MM.1S (cell line): Measurements from ENCODE around the gene CACNB4.

Experiments
- DNase-seq: peaks from one replicate; pipeline ENCODE4 v3.0.0-alpha.2; 2015
- H2AFZ ChIP-seq: fragments of 300-600 bp; sonication (generic); 2 replicates; pipeline ENCODE4 v1.6.0; 2016; ENCODE audit warnings: antibody characterized with exemption, low read length
- H3F3A ChIP-seq: fragments of 300-600 bp; sonication (generic); 2 replicates; pipeline ENCODE4 v1.6.1; 2016; ENCODE audit warnings: mild to moderate bottlenecking, antibody characterized with exemption, low read length, moderate library complexity, mixed read lengths; ENCODE audit not compliant: insufficient read depth
- H3K27ac ChIP-seq: fragments of 300-600 bp; sonication (generic); 2 replicates; pipeline ENCODE4 v1.5.1; 2016; ENCODE audit warnings: mild to moderate bottlenecking, low read length
- H3K27me3 ChIP-seq: fragments of 300-600 bp; sonication (generic); replicated peaks from 2 replicates; pipeline ENCODE4 v1.6.0; 2016; ENCODE audit warnings: low read length; ENCODE audit not compliant: insufficient read depth
- H3K36me3 ChIP-seq: fragments of 300-600 bp; sonication (generic); replicated peaks from 2 replicates; pipeline ENCODE4 v1.6.1; 2016; ENCODE audit warnings: mild to moderate bottlenecking, low read length, mixed read lengths; ENCODE audit not compliant: insufficient read depth
- H3K4me1 ChIP-seq: fragments of 300-600 bp; sonication (generic); 2 replicates; pipeline ENCODE4 v1.6.1; 2016; ENCODE audit warnings: low read length, mixed read lengths
- H3K4me2 ChIP-seq: fragments of 300-600 bp; sonication (generic); 2 replicates; pipeline ENCODE4 v1.6.0; 2016; ENCODE audit warnings: low read depth, low read length
- H3K4me3 ChIP-seq: fragments of 300-600 bp; sonication (generic); 2 replicates; pipeline ENCODE4 v1.5.1; 2016; ENCODE audit warnings: low read length, mixed read lengths
- H3K79me2 ChIP-seq: fragments of 300-600 bp; sonication (generic); 2 replicates; pipeline ENCODE4 v1.6.1; 2016; ENCODE audit warnings: mixed run types, low read length, mixed read lengths
- H3K9ac ChIP-seq: fragments of 300-600 bp; sonication (generic); 2 replicates; pipeline ENCODE4 v1.6.1; 2016; ENCODE audit warnings: low read length, mixed read lengths
- H3K9me2 ChIP-seq: fragments of 300-600 bp; sonication (generic); replicated peaks from 2 replicates; pipeline ENCODE4 v1.6.1; 2016; ENCODE audit warnings: mild to moderate bottlenecking, low read length, mixed read lengths; ENCODE audit not compliant: insufficient read depth
- H3K9me3 ChIP-seq: fragments of 300-600 bp; sonication (generic); replicated peaks from 2 replicates; pipeline ENCODE4 v1.6.1; 2016; ENCODE audit warnings: mild to moderate bottlenecking, low read length, mixed read lengths; ENCODE audit not compliant: insufficient read depth
- H4K20me1 ChIP-seq: fragments of 300-600 bp; sonication (generic); 2 replicates; pipeline ENCODE4 v1.6.1; 2016; ENCODE audit warnings: mild to moderate bottlenecking, low read length, moderate library complexity, mixed read lengths; ENCODE audit not compliant: insufficient read depth
- CTCF ChIP-seq: fragments of 300-600 bp; sonication (generic); IDR thresholded peaks from 2 replicates; pipeline ENCODE4 v1.5.1; 2016; ENCODE audit warnings: antibody characterized with exemption, low read length, mixed read lengths
- EZH2 ChIP-seq: fragments of 300-600 bp; sonication (generic); optimal IDR thresholded peaks from 2 replicates; pipeline ENCODE3; 2017; ENCODE audit warnings: low read depth, mild to moderate bottlenecking, antibody characterized with exemption, low read length, mixed read lengths
- EZH2phosphoT487 ChIP-seq: fragments of 300-600 bp; sonication (generic); IDR thresholded peaks from 2 replicates; pipeline ENCODE4 v1.6.1; 2018; ENCODE audit warnings: antibody characterized with exemption, low read length

Gene CACNB4

GRCh38 chr2:151842830-151843690 lies 255.8 kb downstream of the CACNB4 start:
- Histone ChIP-seq H3K9me2 (no peaks in the 10 kb centered on the region), H2AFZ (peak overlapping the region; percentile 45), H3K4me2 (peak overlapping the region; percentile 51), H3F3A (peaks cover 25% of the 10 kb centered on the region), H3K9ac (peak overlapping the region; percentile 23), H3K27me3 (no peaks in the 10 kb centered on the region), H3K36me3 (no peaks in the 10 kb centered on the region), H3K79me2 (no peaks in the 10 kb centered on the region), H3K4me1 (peaks cover 50% of the 10 kb centered on the region), H4K20me1 (no peaks in the 10 kb centered on the region), H3K9me3 (no peaks in the 10 kb centered on the region), H3K4me3 (peak overlapping the region; percentile 16; the same call in 1 of the 2 replicates), H3K27ac (peak overlapping the region; percentile 67)
- DNase-seq = peak; percentile 74
- no peak for TF ChIP-seq CTCF
- TF ChIP-seq EZH2 = no peak
- no peak for TF ChIP-seq EZH2phosphoT487

GRCh38 chr2:151841047-151841424 lies 257.8 kb downstream of the CACNB4 start:
- Histone ChIP-seq H3F3A (peaks cover 25% of the 10 kb centered on the region), H3K9ac (peak overlapping the region; percentile 9; the same call in 1 of the 2 replicates), H3K27ac (peak overlapping the region; percentile 76), H4K20me1 (no peaks in the 10 kb centered on the region), H3K79me2 (no peaks in the 10 kb centered on the region), H3K4me3 (no peak overlapping the region), H3K9me3 (no peaks in the 10 kb centered on the region), H3K9me2 (no peaks in the 10 kb centered on the region), H3K36me3 (no peaks in the 10 kb centered on the region), H3K4me2 (peak overlapping the region; percentile 54; the same call in 1 of the 2 replicates), H2AFZ (no peak overlapping the region; the same call in 1 of the 2 replicates), H3K4me1 (peaks cover 49% of the 10 kb centered on the region), H3K27me3 (no peaks in the 10 kb centered on the region)
- DNase-seq = no peak
- TF ChIP-seq EZH2 (no peak), CTCF (no peak), EZH2phosphoT487 (no peak)

- Histone ChIP-seq H3K36me3 (no peaks in the 10 kb centered on the region), H3K9me2 (no peaks in the 10 kb centered on the region), H3K4me2 (peak overlapping the region; percentile 54), H2AFZ (peak overlapping the region; percentile 13), H3F3A (peaks cover 25% of the 10 kb centered on the region), H3K27me3 (no peaks in the 10 kb centered on the region), H3K27ac (peak overlapping the region; percentile 76), H3K9ac (peak overlapping the region; percentile 20; the same call in 1 of the 2 replicates), H3K4me1 (peaks cover 45% of the 10 kb centered on the region), H4K20me1 (no peaks in the 10 kb centered on the region), H3K79me2 (no peaks in the 10 kb centered on the region), H3K9me3 (no peaks in the 10 kb centered on the region), H3K4me3 (no peak overlapping the region)
- DNase-seq = peak; percentile 79
- TF ChIP-seq CTCF (no peak), EZH2phosphoT487 (no peak), EZH2 (no peak)
These were observed 258.4 kb downstream of the CACNB4 start for GRCh38 chr2:151840216-151841046.
